HG03280 (cell line): Measurements from ENCODE around the gene TLE5.
"Not testable (repeated sequence)": the region's sequence is repeated elsewhere in the genome, so short reads cannot be mapped to it uniquely, and the experiment has no call there.

Source experiments
- ATAC-seq: cut with Tn5 transposase; IDR thresholded peaks from one replicate; pipeline ENCODE4 v1.9.1; 2021; ENCODE audit warnings: mild to moderate bottlenecking, moderate library complexity; ENCODE audit not compliant: unreplicated experiment

TLE5 gene

GRCh38 chr19:3045885-3046697 is 16.2 kb downstream of the TLE5 start:
- ATAC-seq: no peak

GRCh38 chr19:3045191-3045590 is 17.1 kb downstream of the TLE5 start:
- ATAC-seq: no peak

- ATAC-seq: no peak
Observed at GRCh38 chr19:3042621-3043267, 19.6 kb downstream of the TLE5 start.

GRCh38 chr19:3041761-3042620 is 20.3 kb downstream of the TLE5 start:
- no peak for ATAC-seq

- ATAC-seq: no peak
Observed at GRCh38 chr19:3041327-3041726, 21.0 kb downstream of the TLE5 start.

- ATAC-seq: no peak
Observed at GRCh38 chr19:3039641-3040077, 22.6 kb downstream of the TLE5 start.

GRCh38 chr19:3039125-3039524 is 23.2 kb downstream of the TLE5 start:
- no peak for ATAC-seq

- ATAC-seq: no peak
Observed at GRCh38 chr19:3038214-3038613, 24.1 kb downstream of the TLE5 start.

GRCh38 chr19:3036977-3037544 is 25.2 kb downstream of the TLE5 start:
- not testable (repeated sequence) for ATAC-seq

- peak; percentile 47 for ATAC-seq
Observed at GRCh38 chr19:3036119-3036976, 25.9 kb downstream of the TLE5 start.

- peak; percentile 86 for ATAC-seq
Observed at GRCh38 chr19:3035542-3036118, 26.7 kb downstream of the TLE5 start.

- ATAC-seq: peak; percentile 2
Observed at GRCh38 chr19:3034656-3035541, 27.4 kb downstream of the TLE5 start.

GRCh38 chr19:3034406-3034655 is 28.0 kb downstream of the TLE5 start:
- ATAC-seq: no peak

GRCh38 chr19:3033595-3034405 is 28.5 kb downstream of the TLE5 start:
- no peak for ATAC-seq

- ATAC-seq: no peak
Observed at GRCh38 chr19:3031607-3031867, 30.8 kb downstream of the TLE5 start.

- no peak for ATAC-seq
Observed at GRCh38 chr19:3029065-3029923, 33.0 kb downstream of the TLE5 start, which contains the start of gene TLE2. TSS of gene TLE2 (minus strand) at chr19:3029280. CDS start at chr19:3028904, 376 bp downstream.

GRCh38 chr19:3028305-3029064 is 33.8 kb downstream of the TLE5 start:
- no peak for ATAC-seq
